HepG2 (cell line): ENCODE measurements around the gene CHID1. TPM values are rescaled to one million over a fixed set of nuclear protein-coding genes. Genes with fewer than 3 reads are reported as not detected.
A peak's percentile ranks its signal among the peaks of the same experiment; 100 is the strongest.

Source experiments
- FOSL1 ChIP-seq: sonication (generic); formaldehyde crosslinking; IDR thresholded peaks from 2 replicates; pipeline ENCODE4 v1.9.0; 2021; ENCODE audit warnings: missing genetic modification reagents, borderline replicate concordance
- FOXJ3 ChIP-seq: sonication (generic); formaldehyde crosslinking; IDR thresholded peaks from 2 replicates; pipeline ENCODE4 v1.4.0; 2020; ENCODE audit warnings: missing genetic modification reagents, mild to moderate bottlenecking, borderline replicate concordance
- GABPB1 ChIP-seq: IDR thresholded peaks from 2 replicates; pipeline ENCODE4 v1.6.1; 2016; ENCODE audit warnings: mild to moderate bottlenecking, missing genetic modification reagents, moderate library complexity, missing compliant biosample characterization
- GZF1 ChIP-seq: sonication (generic); formaldehyde crosslinking; IDR thresholded peaks from 2 replicates; pipeline ENCODE4 v1.5.1; 2020; ENCODE audit warnings: mild to moderate bottlenecking, missing genetic modification reagents
- HOMEZ ChIP-seq: IDR thresholded peaks from 2 replicates; pipeline ENCODE4 v1.6.1; 2016; ENCODE audit warnings: low read depth
- MEIS2 ChIP-seq: sonication (generic); formaldehyde crosslinking; IDR thresholded peaks from 2 replicates; pipeline ENCODE4 v1.9.0; 2021; ENCODE audit warnings: mild to moderate bottlenecking, missing genetic modification reagents
- MNT ChIP-seq: fragments of 450-650 bp; IDR thresholded peaks from 2 replicates; pipeline ENCODE4 v1.6.1; 2016
- RELA ChIP-seq: sonication (generic); formaldehyde crosslinking; IDR thresholded peaks from 2 replicates; pipeline ENCODE4 v1.4.0; 2020; ENCODE audit warnings: missing genetic modification reagents
- SNAI1 ChIP-seq: sonication (generic); formaldehyde crosslinking; IDR thresholded peaks from 2 replicates; pipeline ENCODE4 v1.5.0; 2020; ENCODE audit warnings: mild to moderate bottlenecking, missing genetic modification reagents, borderline replicate concordance
- ZBTB21 ChIP-seq: sonication (generic); formaldehyde crosslinking; IDR thresholded peaks from 2 replicates; pipeline ENCODE4 v1.4.0; 2020; ENCODE audit warnings: missing genetic modification reagents
- ZFP1 ChIP-seq: IDR thresholded peaks from 2 replicates; pipeline ENCODE4 v1.6.1; 2016
- ZNF292 ChIP-seq: sonication (generic); formaldehyde crosslinking; IDR thresholded peaks from 2 replicates; pipeline ENCODE4 v1.8.1; 2022; ENCODE audit warnings: mild to moderate bottlenecking, low read depth, missing genetic modification reagents, borderline replicate concordance
- ZNF510 ChIP-seq: sonication (generic); formaldehyde crosslinking; IDR thresholded peaks from 2 replicates; pipeline ENCODE4 v1.4.0; 2020; ENCODE audit warnings: low read depth, mild to moderate bottlenecking, missing genetic modification reagents
- ZNF556 ChIP-seq: sonication (generic); formaldehyde crosslinking; IDR thresholded peaks from 2 replicates; pipeline ENCODE4 v1.4.0; 2020; ENCODE audit warnings: mild to moderate bottlenecking, missing genetic modification reagents, borderline replicate concordance
- ZNF691 ChIP-seq: sonication (generic); formaldehyde crosslinking; IDR thresholded peaks from 2 replicates; pipeline ENCODE4 v1.4.0; 2020; ENCODE audit warnings: missing genetic modification reagents, low read depth, mild to moderate bottlenecking, borderline replicate concordance
- ZNF879 ChIP-seq: sonication (generic); formaldehyde crosslinking; IDR thresholded peaks from 2 replicates; pipeline ENCODE4 v1.8.1; 2023; ENCODE audit warnings: missing genetic modification reagents
- ZSCAN31 ChIP-seq: sonication (generic); formaldehyde crosslinking; IDR thresholded peaks from 2 replicates; pipeline ENCODE4 v1.5.0; 2020; ENCODE audit warnings: low read depth, mild to moderate bottlenecking, missing genetic modification reagents
- polyA plus RNA-seq, 8 experiments: library from polyadenylated mRNA; depleted of rRNA in 3 of 8; stranded (reverse) in 7 of 8; unstranded in 1 of 8; fragments of >200 nt; fragmentation: Illumina TruSeq in 4 of 8; extraction: Trizol in 4 of 8; gene quantifications; 2 replicates each; pipeline versions ENCODE4 v1.2.1 to v1.2.3, GENCODE V29; 2011 to 2016; ENCODE audit warnings: low read depth in 4 of 8, missing spikeins in 1 of 8, mixed read lengths in 1 of 8; ENCODE audit not compliant: insufficient read depth in 1 of 8
- total RNA-seq, 5 experiments: library from RNA; depleted of rRNA; stranded (reverse); fragments of >200 nt; fragmentation: Illumina TruSeq; extraction: Trizol; gene quantifications; 2 replicates each; pipeline ENCODE4 v1.2.3, GENCODE V29; 2016; ENCODE audit warnings: low read depth in 1 of 5
- TF ChIP-seq, protein P1 (sequence below): fragments of 450-650 bp; IDR thresholded peaks from 2 replicates; pipeline ENCODE4 v1.6.1; 2017
- TF ChIP-seq, protein P2 (sequence below): sonication (generic); formaldehyde crosslinking; IDR thresholded peaks from 2 replicates; pipeline ENCODE4 v1.4.0; 2020; ENCODE audit warnings: missing genetic modification reagents, mild to moderate bottlenecking, borderline replicate concordance
- TF ChIP-seq, protein P3 (sequence below): sonication (generic); formaldehyde crosslinking; IDR thresholded peaks from 2 replicates; pipeline ENCODE4 v1.5.1; 2020; ENCODE audit warnings: missing genetic modification reagents, mild to moderate bottlenecking, borderline replicate concordance

CHID1 gene
- total and polyA plus RNA-seq, 2 of the 13 experiments (the other 11 are each of a cell fraction or from before 2014, with no cell fraction given): 65.1 to 93.6 TPM

GRCh38 chr11:819943-820649 is 90.5 kb downstream of the CHID1 start (continued):
- TF ChIP-seq MEIS2 (CRISPR knock-in tag): no peak; the same call in 1 of the 2 replicates
- TF ChIP-seq MNT: peak; percentile 11; the same call in 1 of the 2 replicates
- no peak for TF ChIP-seq ZNF510 (CRISPR knock-in tag)
- no peak for TF ChIP-seq SNAI1 (CRISPR knock-in tag)
- no peak for TF ChIP-seq ZNF292 (CRISPR knock-in tag)
- TF ChIP-seq, protein P1, sequence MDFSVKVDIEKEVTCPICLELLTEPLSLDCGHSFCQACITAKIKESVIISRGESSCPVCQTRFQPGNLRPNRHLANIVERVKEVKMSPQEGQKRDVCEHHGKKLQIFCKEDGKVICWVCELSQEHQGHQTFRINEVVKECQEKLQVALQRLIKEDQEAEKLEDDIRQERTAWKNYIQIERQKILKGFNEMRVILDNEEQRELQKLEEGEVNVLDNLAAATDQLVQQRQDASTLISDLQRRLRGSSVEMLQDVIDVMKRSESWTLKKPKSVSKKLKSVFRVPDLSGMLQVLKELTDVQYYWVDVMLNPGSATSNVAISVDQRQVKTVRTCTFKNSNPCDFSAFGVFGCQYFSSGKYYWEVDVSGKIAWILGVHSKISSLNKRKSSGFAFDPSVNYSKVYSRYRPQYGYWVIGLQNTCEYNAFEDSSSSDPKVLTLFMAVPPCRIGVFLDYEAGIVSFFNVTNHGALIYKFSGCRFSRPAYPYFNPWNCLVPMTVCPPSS: no peak
- TF ChIP-seq GABPB1 (CRISPR knock-in tag): peak; percentile 79
- TF ChIP-seq FOXJ3 (CRISPR knock-in tag): 0 out of 2 replicates have a peak, but pooled peaks have one; percentile 14
- TF ChIP-seq, protein P2, sequence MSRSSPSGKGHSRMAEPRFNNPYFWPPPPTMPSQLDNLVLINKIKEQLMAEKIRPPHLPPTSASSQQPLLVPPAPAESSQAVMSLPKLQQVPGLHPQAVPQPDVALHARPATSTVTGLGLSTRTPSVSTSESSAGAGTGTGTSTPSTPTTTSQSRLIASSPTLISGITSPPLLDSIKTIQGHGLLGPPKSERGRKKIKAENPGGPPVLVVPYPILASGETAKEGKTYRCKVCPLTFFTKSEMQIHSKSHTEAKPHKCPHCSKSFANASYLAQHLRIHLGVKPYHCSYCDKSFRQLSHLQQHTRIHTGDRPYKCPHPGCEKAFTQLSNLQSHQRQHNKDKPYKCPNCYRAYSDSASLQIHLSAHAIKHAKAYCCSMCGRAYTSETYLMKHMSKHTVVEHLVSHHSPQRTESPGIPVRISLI (CRISPR knock-in tag): no peak
- TF ChIP-seq RELA (CRISPR knock-in tag): no peak
- no peak for TF ChIP-seq HOMEZ (CRISPR knock-in tag)
- TF ChIP-seq FOSL1 (CRISPR knock-in tag): no peak
- no peak for TF ChIP-seq ZBTB21 (CRISPR knock-in tag)
- no peak for TF ChIP-seq ZFP1 (CRISPR knock-in tag)
- no peak for TF ChIP-seq ZNF879
- TF ChIP-seq ZSCAN31 (CRISPR knock-in tag): no peak
- no peak for TF ChIP-seq ZNF556 (CRISPR knock-in tag)
- TF ChIP-seq GZF1: 0 out of 2 replicates have a peak, but pooled peaks have one; percentile 40
- no peak for TF ChIP-seq ZNF691 (CRISPR knock-in tag)
- TF ChIP-seq, protein P3, sequence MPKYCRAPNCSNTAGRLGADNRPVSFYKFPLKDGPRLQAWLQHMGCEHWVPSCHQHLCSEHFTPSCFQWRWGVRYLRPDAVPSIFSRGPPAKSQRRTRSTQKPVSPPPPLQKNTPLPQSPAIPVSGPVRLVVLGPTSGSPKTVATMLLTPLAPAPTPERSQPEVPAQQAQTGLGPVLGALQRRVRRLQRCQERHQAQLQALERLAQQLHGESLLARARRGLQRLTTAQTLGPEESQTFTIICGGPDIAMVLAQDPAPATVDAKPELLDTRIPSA (CRISPR knock-in tag): no peak
